IMR-90 (cell line): ENCODE measurements around the gene DOK1. TPM values are rescaled to one million over a fixed set of nuclear protein-coding genes. Genes with fewer than 3 reads are reported as not detected.

Experiments
- ATAC-seq: fragments of 200-7000 bp; cut with Tn5 transposase; 2 replicates; pipeline ENCODE4 v1.9.1; 2020; ENCODE audit warnings: low read depth, mild to moderate bottlenecking, moderate library complexity
- BruUV-seq: library from RNA; stranded (reverse); fragments of 400-500 nt; replicated peaks from 2 replicates; lab custom pipeline; 2021; lab: Mats Ljungman, UMichigan
- CTCF ChIA-PET: fragments of 300-600 bp; formaldehyde crosslinking; extraction: SDS; loops from one replicate; lab custom pipeline; 2021; ENCODE audit warnings: antibody characterized with exemption; lab: Yijun Ruan, JAX
- POLR2A ChIA-PET: fragments of 300-600 bp; sonication (Branson Sonifier 250); formaldehyde crosslinking; loops from one replicate; lab custom pipeline; 2022; ENCODE audit warnings: antibody characterized with exemption; ENCODE audit not compliant: unreplicated experiment; lab: Charles Lee
- DNase-seq: peaks from one replicate; pipeline ENCODE4 v3.0.0; 2013
- H2AFZ ChIP-seq: replicated peaks from 2 replicates; pipeline ENCODE3; 2013; ENCODE audit warnings: low read length, mild to moderate bottlenecking; ENCODE audit not compliant: poor library complexity
- H2AK5ac ChIP-seq: 2 replicates; pipeline ENCODE4 v1.6.1; 2013; ENCODE audit warnings: low read depth, low read length, inconsistent platforms
- H2AK9ac ChIP-seq: replicated peaks from 2 replicates; pipeline ENCODE3; 2013; ENCODE audit warnings: mild to moderate bottlenecking, low read depth, low read length, moderate library complexity; ENCODE audit not compliant: poor library complexity
- H2BK120ac ChIP-seq: 2 replicates; pipeline ENCODE4 v1.6.1; 2013; ENCODE audit warnings: low read depth, low read length, inconsistent platforms
- H2BK15ac ChIP-seq: 3 replicates; pipeline ENCODE4 v1.6.1; 2013; ENCODE audit warnings: low read depth, low read length, inconsistent platforms
- H2BK20ac ChIP-seq: 2 replicates; pipeline ENCODE4 v1.6.1; 2013; ENCODE audit warnings: low read depth, mild to moderate bottlenecking, inconsistent platforms, low read length, moderate library complexity
- H2BK5ac ChIP-seq: 2 replicates; pipeline ENCODE4 v1.6.1; 2013; ENCODE audit warnings: mild to moderate bottlenecking, low read depth, low read length, inconsistent platforms; ENCODE audit not compliant: poor library complexity, severe bottlenecking
- H3K14ac ChIP-seq: replicated peaks from 2 replicates; pipeline ENCODE4 v1.6.1; 2013; ENCODE audit warnings: low read depth, low read length, inconsistent platforms
- H3K18ac ChIP-seq: 2 replicates; pipeline ENCODE4 v1.6.1; 2013; ENCODE audit warnings: low read depth, low read length, control low read depth
- H3K23ac ChIP-seq: 2 replicates; pipeline ENCODE4 v1.6.1; 2013; ENCODE audit warnings: low read depth, low read length, inconsistent platforms
- H3K27ac ChIP-seq: 2 replicates; pipeline ENCODE4 v1.5.1; 2013; ENCODE audit warnings: mild to moderate bottlenecking, control low read depth, low read length; ENCODE audit not compliant: insufficient read depth
- H3K27me3 ChIP-seq: 2 replicates; pipeline ENCODE4 v1.6.1; 2013; ENCODE audit warnings: low read length; ENCODE audit not compliant: control insufficient read depth, insufficient read depth
- H3K36me3 ChIP-seq: 2 replicates; pipeline ENCODE4 v1.6.1; 2013; ENCODE audit warnings: low read length, mixed read lengths; ENCODE audit not compliant: control insufficient read depth, insufficient read depth
- H3K4ac ChIP-seq: 2 replicates; pipeline ENCODE4 v1.6.1; 2013; ENCODE audit warnings: low read depth, low read length, inconsistent platforms
- H3K4me1 ChIP-seq: 2 replicates; pipeline ENCODE4 v1.6.1; 2013; ENCODE audit warnings: low read length, mixed read lengths; ENCODE audit not compliant: control insufficient read depth, insufficient read depth
- H3K4me2 ChIP-seq: 2 replicates; pipeline ENCODE4 v1.6.1; 2013; ENCODE audit warnings: low read depth, mild to moderate bottlenecking, control low read depth, low read length, moderate library complexity
- H3K4me3 ChIP-seq: 2 replicates; pipeline ENCODE4 v1.5.1; 2013; ENCODE audit warnings: low read depth, mild to moderate bottlenecking, control low read depth, low read length, moderate library complexity; ENCODE audit not compliant: insufficient read depth
- H3K56ac ChIP-seq: 2 replicates; pipeline ENCODE4 v1.6.1; 2013; ENCODE audit warnings: low read length, inconsistent platforms; ENCODE audit not compliant: insufficient read depth; ENCODE audit errors: extremely low read depth
- H3K79me1 ChIP-seq, 2 experiments: 2 replicates each; pipeline ENCODE4 v1.6.1; 2013; ENCODE audit warnings: low read length in 2 of 2, inconsistent platforms in 1 of 2, low read depth in 1 of 2
- H3K9ac ChIP-seq: 2 replicates; pipeline ENCODE4 v1.6.1; 2013; ENCODE audit warnings: low read depth, low read length, control low read depth
- H3K9me1 ChIP-seq: 2 replicates; pipeline ENCODE4 v1.6.1; 2013; ENCODE audit warnings: low read length, inconsistent platforms; ENCODE audit not compliant: insufficient read depth
- H3K9me3 ChIP-seq: 2 replicates; pipeline ENCODE4 v1.6.1; 2013; ENCODE audit warnings: low read length; ENCODE audit not compliant: control insufficient read depth, insufficient read depth
- H4K20me1 ChIP-seq: 2 replicates; pipeline ENCODE4 v1.6.1; 2013; ENCODE audit warnings: low read length, inconsistent platforms; ENCODE audit not compliant: insufficient read depth
- H4K5ac ChIP-seq: 2 replicates; pipeline ENCODE4 v1.6.1; 2013; ENCODE audit warnings: mild to moderate bottlenecking, low read depth, low read length, control low read depth
- H4K8ac ChIP-seq, 2 experiments: 2 replicates each; pipeline ENCODE4 v1.6.1; 2013; ENCODE audit warnings: low read depth in 2 of 2, low read length in 2 of 2, control low read depth in 1 of 2, inconsistent platforms in 1 of 2
- H4K91ac ChIP-seq: 2 replicates; pipeline ENCODE4 v1.6.1; 2013; ENCODE audit warnings: low read depth, low read length, inconsistent platforms; ENCODE audit not compliant: insufficient read depth
- CHD1 ChIP-seq: IDR thresholded peaks from 2 replicates; pipeline ENCODE4 v1.6.1; 2012; ENCODE audit warnings: low read depth, low read length, improper control_type of control experiment
- MAFK ChIP-seq: IDR thresholded peaks from 2 replicates; pipeline ENCODE4 v1.6.1; 2012; ENCODE audit warnings: low read depth, low read length, improper control_type of control experiment
- POLR2A ChIP-seq: IDR thresholded peaks from 2 replicates; pipeline ENCODE4 v1.6.1; 2012; ENCODE audit warnings: mild to moderate bottlenecking, low read depth, low read length
- WGBS, 2 experiments: methylation state at CpG; one replicate each; pipeline versions ENCODE4 v1.1.5 to v1.1.7; 2013; ENCODE audit warnings: missing lambda C conversion rate in 2 of 2; ENCODE audit not compliant: insufficient read length in 1 of 2; ENCODE audit errors: extremely low coverage in 2 of 2; 5-methylcytosine and 5-hydroxymethylcytosine counted together
- dilution Hi-C: fragments of 300-500 bp; cut with HindIII; formaldehyde crosslinking; loops from one replicate; pipeline ENCODE4 v1.14.3; 2018; ENCODE audit warnings: low sequenced_read_pairs; ENCODE audit not compliant: unreplicated experiment
- in situ Hi-C: fragments of 300-500 bp; cut with MboI; formaldehyde crosslinking; loops from 3 replicates; pipeline ENCODE4 v1.14.3; 2019; ENCODE audit warnings: low sequenced_read_pairs, inconsistent platforms, mixed read lengths
- intact Hi-C: fragments of 100-400 bp; cut with micrococcal nuclease; formaldehyde crosslinking; loops from 2 replicates; pipeline ENCODE4 v1.10.0; 2022
- polyA plus RNA-seq, 3 experiments: library from polyadenylated mRNA; depleted of rRNA; stranded (reverse); fragments of >200 nt; gene quantifications; 2 replicates each; pipeline ENCODE4 v1.2.3, GENCODE V29; 2012; ENCODE audit warnings: low replicate concordance in 1 of 3
- total RNA-seq: library from RNA; depleted of rRNA; stranded (reverse); fragments of >200 nt; gene quantifications from 2 replicates; pipeline ENCODE4 v1.2.3, GENCODE V29; 2012

The DOK1 gene
- total and polyA plus RNA-seq, 2 of the 4 experiments (the other 2 are of a cell fraction): 15.4 to 17.6 TPM

GRCh38 chr2:74593826-74594772 lies 39.6 kb downstream of the DOK1 start (continued):
- no peak for TF ChIP-seq MAFK

DNA sequence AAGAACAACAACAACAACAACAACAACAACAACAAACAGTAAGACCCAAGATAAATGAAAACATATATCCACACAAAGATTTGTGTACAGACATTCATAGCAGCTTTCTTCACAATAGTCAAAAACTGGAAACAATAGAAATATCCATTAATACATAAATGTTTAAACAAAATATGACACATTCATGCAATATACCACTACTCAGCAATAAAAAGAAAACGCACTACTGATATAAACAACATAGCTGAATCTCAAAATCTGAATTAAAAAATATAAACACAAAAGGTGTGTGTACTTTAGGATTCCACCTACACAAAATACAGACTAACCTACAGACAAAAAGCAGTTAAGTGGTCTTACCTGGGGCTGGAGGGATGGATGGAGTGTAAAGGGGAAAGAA lies 42.1 kb downstream of the DOK1 start:
- BruUV-seq: no TSS peak

More for the DNA sequence above, 42.1 kb downstream of the DOK1 start:
- no CpG with 5 or more reads among the region's 1 CpG for WGBS, 2 experiments
- H4K20me1 ChIP-seq: no peaks in the 10 kb centered on the region
- ChIA-PET POLR2A (no interaction called here), CTCF (no interaction called here)
- no peak overlapping the region for H3K4me3 ChIP-seq
- H4K5ac ChIP-seq: no peak overlapping the region
- no peaks in the 10 kb centered on the region for H3K36me3 ChIP-seq
- H2AFZ ChIP-seq: no peak overlapping the region
- H3K9ac ChIP-seq: no peak overlapping the region
- H2BK5ac ChIP-seq: no peak overlapping the region
- TF ChIP-seq POLR2A (no peak), CHD1 (no peak), MAFK (peak; percentile 41; the same call in 1 of the 2 replicates)
- H3K56ac ChIP-seq: no peak overlapping the region
- no peak overlapping the region for H3K23ac ChIP-seq
- no peak overlapping the region for H2BK15ac ChIP-seq
- peaks cover 14% of the 10 kb centered on the region for H3K27me3 ChIP-seq
- H2AK5ac ChIP-seq: no peak overlapping the region
- intact Hi-C loops: no loop called here
- H3K9me3 ChIP-seq: no peaks in the 10 kb centered on the region
- H3K79me1 ChIP-seq: no peaks in the 10 kb centered on the region
- no peak overlapping the region for H3K4ac ChIP-seq
- in situ Hi-C loops: no loop called here
- H2AK9ac ChIP-seq: no peak overlapping the region
- no peaks in the 10 kb centered on the region for H3K9me1 ChIP-seq
- H3K18ac ChIP-seq: no peak overlapping the region
- H4K91ac ChIP-seq: no peak overlapping the region
- ATAC-seq: no peak
- DNase-seq: no peak
- no peak overlapping the region for H2BK20ac ChIP-seq
- H3K4me2 ChIP-seq: no peak overlapping the region
- H3K4me1 ChIP-seq: no peaks in the 10 kb centered on the region
- no peak overlapping the region for H2BK120ac ChIP-seq
- no peak overlapping the region for H3K14ac ChIP-seq
- H4K8ac ChIP-seq: no peak overlapping the region
- no peak overlapping the region for H3K27ac ChIP-seq
- dilution Hi-C loops: no loop called here
